HepG2 (cell line): ENCODE data around the gene TTC21B.

Source experiments
- ATM ChIP-seq: fragments of 450-650 bp; IDR thresholded peaks from 2 replicates; pipeline ENCODE4 v1.7.1; 2017; ENCODE audit warnings: mild to moderate bottlenecking, borderline replicate concordance
- MAFK ChIP-seq, 2 experiments: IDR thresholded peaks in 1 of 2; conservative IDR thresholded peaks in 1 of 2; 2 replicates each; pipeline ENCODE4 v1.6.1; 2011; ENCODE audit warnings: improper control_type of control experiment in 2 of 2, low read length in 2 of 2
- NCOR1 ChIP-seq: fragments of 200-600 bp; sonication (generic); IDR thresholded peaks from 2 replicates; pipeline ENCODE4 v1.7.0; 2017; ENCODE audit warnings: antibody characterized with exemption, low read length, borderline replicate concordance
- ZNF24 ChIP-seq: fragments of 450-650 bp; IDR thresholded peaks from 2 replicates; pipeline ENCODE4 v1.6.1; 2017; ENCODE audit warnings: antibody characterized with exemption, mild to moderate bottlenecking
- ZNF670 ChIP-seq: sonication (generic); formaldehyde crosslinking; IDR thresholded peaks from 2 replicates; pipeline ENCODE4 v1.8.0; 2022; ENCODE audit warnings: mild to moderate bottlenecking, missing genetic modification reagents, borderline replicate concordance
- ZNF720 ChIP-seq: sonication (generic); formaldehyde crosslinking; IDR thresholded peaks from 2 replicates; pipeline ENCODE4 v1.4.0; 2020; ENCODE audit warnings: missing genetic modification reagents
- TF ChIP-seq, protein P1 (sequence below): sonication (generic); formaldehyde crosslinking; IDR thresholded peaks from 2 replicates; pipeline ENCODE4 v1.5.0; 2020; ENCODE audit warnings: mild to moderate bottlenecking, missing genetic modification reagents

DNA sequence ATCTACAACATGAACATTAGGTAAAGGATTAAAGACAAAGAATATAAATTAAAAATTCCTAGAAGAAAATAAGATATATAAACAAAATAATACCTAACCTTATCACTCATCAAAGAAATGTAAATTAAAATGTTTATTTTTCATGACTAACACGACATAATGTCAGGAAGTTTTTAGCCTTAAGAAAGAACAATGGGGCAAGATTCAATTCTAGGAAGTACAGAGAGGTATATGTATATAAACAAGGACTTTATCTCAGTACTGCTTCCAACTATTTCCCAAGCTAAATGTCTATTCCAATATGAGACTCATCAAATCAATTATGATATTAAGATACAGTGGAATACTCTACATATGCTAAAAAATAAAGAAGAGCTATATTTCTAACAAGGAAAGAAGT lies 44.1 kb downstream of the TTC21B start:
- no peak for TF ChIP-seq MAFK (conservative IDR thresholded peaks at IDR 0.05 in 1 of 2, IDR thresholded peaks at IDR 0.05 in 1 of 2; ENCODE audit: low read length in 2 of 2)
- no peak for TF ChIP-seq ZNF720
- TF ChIP-seq ATM, result no peak
- TF ChIP-seq, protein P1, sequence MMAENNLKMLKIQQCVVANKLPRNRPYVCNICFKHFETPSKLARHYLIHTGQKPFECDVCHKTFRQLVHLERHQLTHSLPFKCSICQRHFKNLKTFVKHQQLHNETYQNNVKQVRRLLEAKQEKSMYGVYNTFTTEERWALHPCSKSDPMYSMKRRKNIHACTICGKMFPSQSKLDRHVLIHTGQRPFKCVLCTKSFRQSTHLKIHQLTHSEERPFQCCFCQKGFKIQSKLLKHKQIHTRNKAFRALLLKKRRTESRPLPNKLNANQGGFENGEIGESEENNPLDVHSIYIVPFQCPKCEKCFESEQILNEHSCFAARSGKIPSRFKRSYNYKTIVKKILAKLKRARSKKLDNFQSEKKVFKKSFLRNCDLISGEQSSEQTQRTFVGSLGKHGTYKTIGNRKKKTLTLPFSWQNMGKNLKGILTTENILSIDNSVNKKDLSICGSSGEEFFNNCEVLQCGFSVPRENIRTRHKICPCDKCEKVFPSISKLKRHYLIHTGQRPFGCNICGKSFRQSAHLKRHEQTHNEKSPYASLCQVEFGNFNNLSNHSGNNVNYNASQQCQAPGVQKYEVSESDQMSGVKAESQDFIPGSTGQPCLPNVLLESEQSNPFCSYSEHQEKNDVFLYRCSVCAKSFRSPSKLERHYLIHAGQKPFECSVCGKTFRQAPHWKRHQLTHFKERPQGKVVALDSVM (CRISPR knock-in tag), result no peak
- no peak for TF ChIP-seq ZNF24
- TF ChIP-seq ZNF670 (CRISPR knock-in tag), result no peak
- TF ChIP-seq NCOR1, result no peak
